Measurements from ENCODE around the gene DRC1. TPM values are rescaled to one million over a fixed set of nuclear protein-coding genes. Genes with fewer than 3 reads are reported as not detected.

The DRC1 gene
- total RNA-seq, 1 donor from 2014 or later: not detected

GRCh38 chr2:26396734-26397298 is 4.9 kb upstream of the DRC1 start:
- DNase-seq (ENCODE audit: extremely low read depth, low read depth, low spot score): no peak

- DNase-seq (ENCODE audit: extremely low read depth, low read depth, low spot score): no peak
Observed at GRCh38 chr2:26399771-26400376, 1.8 kb upstream of the DRC1 start.

GRCh38 chr2:26400723-26401122 is 997 bp upstream of the DRC1 start:
- DNase-seq (ENCODE audit: extremely low read depth, low read depth, low spot score): no peak

- DNase-seq (ENCODE audit: extremely low read depth, low read depth, low spot score): no peak
Observed at GRCh38 chr2:26407526-26407925, 5.8 kb downstream of the DRC1 start.

GRCh38 chr2:26409785-26410184 is 8.1 kb downstream of the DRC1 start:
- DNase-seq (ENCODE audit: extremely low read depth, low read depth, low spot score): no peak

GRCh38 chr2:26410764-26411243 is 9.1 kb downstream of the DRC1 start:
- DNase-seq (ENCODE audit: extremely low read depth, low read depth, low spot score): no peak

GRCh38 chr2:26411419-26411818 is 9.7 kb downstream of the DRC1 start:
- DNase-seq (ENCODE audit: extremely low read depth, low read depth, low spot score): no peak

GRCh38 chr2:26412091-26412673 is 10.5 kb downstream of the DRC1 start:
- DNase-seq (ENCODE audit: extremely low read depth, low read depth, low spot score): no peak

GRCh38 chr2:26414311-26414710 is 12.6 kb downstream of the DRC1 start:
- no peak for DNase-seq (ENCODE audit: extremely low read depth, low read depth, low spot score)

GRCh38 chr2:26421961-26422360 is 20.2 kb downstream of the DRC1 start:
- no peak for DNase-seq (ENCODE audit: extremely low read depth, low read depth, low spot score)

GRCh38 chr2:26422947-26423629 is 21.4 kb downstream of the DRC1 start:
- DNase-seq (ENCODE audit: extremely low read depth, low read depth, low spot score): no peak

GRCh38 chr2:26423750-26424149 is 22.0 kb downstream of the DRC1 start:
- no peak for DNase-seq (ENCODE audit: extremely low read depth, low read depth, low spot score)

GRCh38 chr2:26424221-26424620 is 22.5 kb downstream of the DRC1 start:
- DNase-seq (ENCODE audit: extremely low read depth, low read depth, low spot score): no peak

GRCh38 chr2:26428846-26429245 is 27.1 kb downstream of the DRC1 start:
- no peak for DNase-seq (ENCODE audit: extremely low read depth, low read depth, low spot score)

GRCh38 chr2:26429779-26430578 is 28.3 kb downstream of the DRC1 start:
- no peak for DNase-seq (ENCODE audit: extremely low read depth, low read depth, low spot score)

- DNase-seq (ENCODE audit: extremely low read depth, low read depth, low spot score): no peak
Observed at GRCh38 chr2:26430826-26431225, 29.1 kb downstream of the DRC1 start.

- DNase-seq (ENCODE audit: extremely low read depth, low read depth, low spot score): no peak
Observed at GRCh38 chr2:26432363-26432762, 30.6 kb downstream of the DRC1 start.

- DNase-seq (ENCODE audit: extremely low read depth, low read depth, low spot score): no peak
Observed at GRCh38 chr2:26432859-26433258, 31.1 kb downstream of the DRC1 start.

GRCh38 chr2:26435106-26435505 is 33.4 kb downstream of the DRC1 start:
- DNase-seq (ENCODE audit: extremely low read depth, low read depth, low spot score): no peak

GRCh38 chr2:26438526-26438925 is 36.8 kb downstream of the DRC1 start:
- no peak for DNase-seq (ENCODE audit: extremely low read depth, low read depth, low spot score)

GRCh38 chr2:26438926-26439325 is 37.2 kb downstream of the DRC1 start:
- DNase-seq (ENCODE audit: extremely low read depth, low read depth, low spot score): no peak
